GM21723 (cell line): Measurements from ENCODE around the gene OSBP2.
"Not testable (repeated sequence)": the region's sequence is repeated elsewhere in the genome, so short reads cannot be mapped to it uniquely, and the experiment has no call there.

ENCODE experiments used
- ATAC-seq: cut with Tn5 transposase; IDR thresholded peaks from one replicate; pipeline ENCODE4 v1.9.1; 2021; ENCODE audit warnings: mild to moderate bottlenecking, moderate library complexity; ENCODE audit not compliant: unreplicated experiment

Gene OSBP2

DNA sequence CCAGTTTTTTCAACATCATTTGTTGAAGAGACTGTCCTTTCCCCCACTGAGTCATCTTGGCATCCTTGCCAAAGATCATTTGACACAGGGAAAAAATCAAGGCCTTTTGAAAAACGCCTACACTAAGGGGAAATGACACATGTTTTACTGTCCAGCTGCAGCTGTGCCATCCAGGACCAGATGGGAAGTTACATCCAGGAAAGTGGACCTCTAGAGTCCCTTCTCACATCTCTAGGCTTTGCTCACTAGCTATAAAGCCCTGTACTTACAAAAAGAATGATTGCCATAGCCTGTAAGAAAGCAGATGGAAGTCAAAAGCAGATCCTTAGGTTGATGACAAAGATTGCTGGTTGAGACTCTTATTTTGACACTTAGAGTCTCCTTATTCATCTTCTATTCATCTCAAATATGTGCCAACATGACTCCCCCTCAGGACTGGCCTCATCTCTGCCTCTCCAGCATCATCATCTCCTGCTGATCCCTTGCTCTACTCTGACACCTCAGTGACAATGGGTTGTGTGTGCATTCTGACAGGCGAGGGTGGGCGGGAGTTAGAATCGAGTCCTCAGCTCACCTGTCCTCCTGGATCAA is 22.8 kb downstream of the OSBP2 start:
- no peak for ATAC-seq

DNA sequence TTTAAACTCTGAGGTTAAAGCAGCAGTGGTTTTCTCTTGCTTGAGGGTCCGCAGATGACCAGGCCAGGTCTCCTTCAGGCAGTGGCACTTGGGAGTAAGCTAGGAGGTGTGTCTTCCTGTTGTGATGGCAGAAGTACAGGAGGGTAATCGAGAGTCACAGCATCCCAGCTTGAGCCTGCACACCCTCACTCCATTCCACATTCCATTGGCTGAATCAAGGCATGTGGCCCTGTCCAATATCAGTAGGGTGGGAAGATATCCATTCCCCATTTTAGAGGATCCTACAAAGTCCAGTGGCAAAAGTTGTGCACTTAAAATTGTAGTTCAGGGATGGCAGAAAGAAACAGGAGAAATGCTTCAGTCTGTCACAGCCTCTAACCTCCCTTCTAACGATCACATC is 23.3 kb downstream of the OSBP2 start:
- no peak for ATAC-seq

DNA sequence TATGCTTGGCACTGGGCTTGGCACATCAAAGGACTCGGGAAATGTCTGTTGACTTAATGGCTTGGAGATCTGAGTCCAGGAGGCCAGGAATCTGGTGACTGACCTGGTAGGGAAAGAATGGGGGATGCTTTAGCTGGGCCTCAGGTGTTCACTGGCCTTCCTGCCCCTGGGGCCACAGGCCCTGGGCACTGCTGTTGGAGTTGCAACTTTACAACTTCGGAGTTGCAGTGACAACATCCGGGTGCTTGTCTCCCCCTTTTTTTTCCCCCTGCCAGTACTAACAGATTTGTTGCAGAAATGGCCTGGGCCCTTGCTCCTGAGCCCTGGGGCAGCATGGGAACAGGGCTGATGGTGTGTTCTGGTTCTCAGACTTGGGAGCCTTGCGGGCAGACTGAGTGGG is 23.8 kb downstream of the OSBP2 start:
- no peak for ATAC-seq

DNA sequence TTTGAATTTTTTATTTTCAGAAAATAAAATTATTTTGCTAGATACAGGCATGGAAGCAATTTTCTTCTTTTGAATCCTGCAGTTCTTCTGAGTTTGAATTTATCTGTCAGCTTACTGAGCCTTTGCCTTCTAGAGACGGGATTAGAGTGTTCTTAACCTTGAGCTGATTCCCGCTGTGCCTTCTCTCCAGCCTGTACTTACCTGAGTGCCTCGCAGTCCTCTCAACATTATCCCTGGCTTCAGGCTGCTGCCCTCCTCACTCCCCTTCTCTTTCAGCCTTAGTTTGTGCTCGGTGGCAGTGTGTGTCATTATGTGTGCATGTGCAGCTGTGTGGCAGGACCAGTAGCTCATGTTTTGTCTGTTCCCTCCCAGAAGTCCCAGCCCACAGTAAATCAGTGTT is 24.3 kb downstream of the OSBP2 start:
- ATAC-seq = no peak

DNA sequence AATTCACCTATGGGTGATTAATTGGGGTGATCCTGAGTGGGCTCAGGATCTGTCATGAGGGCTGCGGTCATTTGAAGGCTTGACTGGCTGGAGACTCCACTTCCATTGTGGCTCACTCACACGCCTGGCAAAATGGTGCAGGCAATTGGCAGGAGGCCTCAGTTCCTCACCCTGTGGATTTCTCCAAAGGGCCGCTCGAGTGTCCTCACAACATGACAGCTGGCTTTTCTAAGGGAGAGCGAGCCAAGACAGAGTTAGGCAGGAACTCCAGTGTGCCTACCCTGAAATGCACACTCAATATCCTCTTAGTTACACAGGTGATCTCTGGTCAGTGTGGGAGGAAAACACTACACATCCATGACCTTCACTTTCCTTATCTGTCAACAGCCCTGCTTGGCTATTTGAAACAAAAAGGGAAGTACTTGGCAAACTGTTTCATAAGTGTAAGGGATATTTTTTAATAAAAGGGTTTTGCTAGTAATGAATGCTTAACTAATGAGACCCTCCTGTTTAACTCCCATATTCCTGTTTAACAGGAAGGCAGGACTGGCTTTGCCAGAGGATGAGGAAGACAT is 25.7 kb downstream of the OSBP2 start:
- no peak for ATAC-seq

DNA sequence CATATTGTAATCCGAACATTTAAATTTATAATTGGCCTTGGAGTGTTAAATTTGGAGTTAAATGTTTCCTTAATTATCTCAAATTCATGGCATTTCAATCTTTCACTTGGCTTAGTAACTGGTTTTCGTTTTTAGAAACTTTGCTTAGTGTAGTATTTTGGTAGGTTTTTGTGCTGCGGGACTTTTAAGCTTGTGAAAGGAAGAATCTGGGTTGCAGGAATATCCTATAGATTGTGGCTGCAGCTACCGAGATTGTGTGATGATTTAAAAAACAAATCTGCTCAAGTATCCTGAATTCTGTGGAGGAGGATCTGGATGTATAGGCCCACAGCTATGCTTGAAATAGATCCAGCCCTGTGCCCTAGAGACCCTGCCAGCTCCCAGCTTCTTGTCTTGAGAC is 27.1 kb downstream of the OSBP2 start:
- no peak for ATAC-seq

DNA sequence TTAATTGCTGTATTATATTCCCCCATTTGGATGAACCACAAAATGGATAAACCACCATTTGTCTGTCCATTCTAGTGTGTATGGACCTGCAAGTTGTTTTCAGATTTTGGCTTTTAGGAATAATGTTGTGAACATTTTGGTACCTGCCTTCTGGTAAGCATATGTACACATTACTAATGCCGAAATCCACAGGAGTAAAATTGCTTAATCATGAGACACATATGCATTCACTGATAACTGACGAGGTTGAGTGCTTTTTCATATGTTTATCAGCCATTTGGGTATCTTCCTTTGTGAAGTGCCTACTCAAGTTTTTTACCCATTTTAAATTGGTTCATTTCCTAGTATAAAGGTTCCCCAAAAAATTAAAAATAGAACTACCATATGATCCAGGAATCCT is 34.2 kb downstream of the OSBP2 start:
- no peak for ATAC-seq

DNA sequence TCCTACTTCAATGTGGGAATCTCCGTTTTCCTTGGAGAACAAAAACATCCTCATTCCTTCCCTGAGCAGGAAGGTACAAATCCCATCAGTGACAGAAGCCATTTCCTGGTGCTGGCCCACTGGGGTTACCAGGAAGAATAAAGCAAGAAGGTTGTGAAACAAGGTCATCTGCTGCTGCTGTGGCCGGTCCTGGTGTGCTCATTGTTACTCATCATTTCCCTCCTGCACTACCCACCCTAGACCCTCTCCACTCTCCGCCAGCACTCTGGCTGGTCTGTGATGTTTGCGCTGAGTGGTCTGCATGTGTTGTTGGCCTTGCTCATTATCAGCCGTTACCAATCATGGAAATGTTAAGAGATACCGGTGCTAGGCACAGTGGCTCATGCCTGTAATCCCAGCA is 37.0 kb downstream of the OSBP2 start:
- no peak for ATAC-seq

DNA sequence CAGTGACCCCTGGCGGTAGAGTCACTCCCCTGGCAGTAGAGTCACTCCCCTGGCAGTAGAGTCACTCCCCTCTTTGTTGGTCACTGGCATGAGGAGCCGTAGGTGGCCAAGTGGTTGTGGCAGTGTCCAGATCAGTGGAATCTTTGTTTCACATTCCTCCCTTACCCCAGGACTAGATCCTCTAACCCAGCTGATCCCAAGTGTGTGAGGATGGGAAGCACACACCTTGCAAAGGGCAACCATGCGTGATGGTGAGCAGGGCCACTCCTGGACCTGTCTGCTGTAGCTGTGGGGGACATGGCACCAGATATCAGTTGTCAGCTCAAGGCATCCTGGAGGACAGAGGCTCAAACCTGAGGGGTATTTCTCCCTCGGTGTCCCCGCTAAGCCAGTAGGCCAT is 37.8 kb downstream of the OSBP2 start:
- ATAC-seq = no peak

DNA sequence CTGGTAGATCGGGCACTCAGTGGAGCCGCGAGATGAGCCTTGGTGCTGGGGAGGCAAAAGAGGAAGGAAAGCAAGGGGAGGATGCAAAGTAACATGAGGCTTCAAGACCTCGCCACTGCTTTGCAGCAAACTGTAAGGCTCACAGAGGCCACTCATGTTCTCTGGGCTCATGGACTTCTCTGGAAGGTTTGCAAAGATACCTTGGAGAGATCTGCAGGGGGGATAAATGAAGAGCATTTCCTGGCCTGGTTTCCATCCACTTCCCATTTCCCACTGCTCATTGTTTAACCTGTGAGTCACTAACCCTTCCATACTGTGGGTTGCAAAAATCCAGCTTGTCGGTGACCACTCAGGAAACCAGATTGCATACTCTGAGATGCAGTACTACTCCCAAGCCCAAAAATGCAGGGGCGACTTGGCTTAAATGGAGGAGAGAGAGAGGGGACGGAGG is 38.5 kb downstream of the OSBP2 start:
- ATAC-seq = no peak

DNA sequence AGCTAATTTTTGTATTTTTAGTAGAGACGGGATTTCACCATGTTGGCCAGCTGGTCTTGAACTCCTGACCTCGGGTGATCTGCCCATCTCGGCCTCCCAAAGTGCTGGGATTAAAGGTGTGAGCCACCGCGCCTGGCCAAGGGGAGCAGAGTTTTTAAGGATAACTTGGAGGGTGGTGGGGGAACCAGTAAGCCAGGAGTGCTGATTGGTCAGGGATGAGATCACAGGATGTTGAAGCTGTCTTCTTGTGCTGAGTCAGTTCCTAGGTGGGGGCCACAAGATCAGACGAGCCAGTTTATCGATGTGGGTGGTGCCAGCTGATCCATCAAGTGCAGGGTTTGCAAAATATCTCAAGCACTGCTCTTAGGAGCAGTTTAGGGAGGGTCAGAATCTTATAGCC is 45.3 kb downstream of the OSBP2 start:
- ATAC-seq = not testable (repeated sequence)

DNA sequence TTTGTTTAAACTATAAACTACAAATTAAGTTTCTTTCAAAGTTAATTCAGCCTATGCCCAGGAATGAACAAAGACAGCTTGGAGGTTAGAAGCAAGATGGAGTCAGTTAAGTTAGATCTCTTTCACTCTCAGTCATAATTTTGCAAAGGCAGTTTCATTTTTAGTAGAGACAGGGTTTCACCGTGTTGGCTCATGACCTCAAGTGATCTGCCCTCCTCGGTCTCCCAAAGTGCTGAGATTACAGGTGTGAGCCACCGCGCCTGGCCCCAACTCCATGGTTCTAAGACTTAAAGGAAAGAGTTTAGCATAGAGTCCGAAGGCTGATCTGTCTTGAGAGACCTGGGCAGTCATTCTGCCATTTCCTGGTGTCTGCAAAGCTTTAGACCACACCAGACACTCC is 45.8 kb downstream of the OSBP2 start:
- ATAC-seq = not testable (repeated sequence)

DNA sequence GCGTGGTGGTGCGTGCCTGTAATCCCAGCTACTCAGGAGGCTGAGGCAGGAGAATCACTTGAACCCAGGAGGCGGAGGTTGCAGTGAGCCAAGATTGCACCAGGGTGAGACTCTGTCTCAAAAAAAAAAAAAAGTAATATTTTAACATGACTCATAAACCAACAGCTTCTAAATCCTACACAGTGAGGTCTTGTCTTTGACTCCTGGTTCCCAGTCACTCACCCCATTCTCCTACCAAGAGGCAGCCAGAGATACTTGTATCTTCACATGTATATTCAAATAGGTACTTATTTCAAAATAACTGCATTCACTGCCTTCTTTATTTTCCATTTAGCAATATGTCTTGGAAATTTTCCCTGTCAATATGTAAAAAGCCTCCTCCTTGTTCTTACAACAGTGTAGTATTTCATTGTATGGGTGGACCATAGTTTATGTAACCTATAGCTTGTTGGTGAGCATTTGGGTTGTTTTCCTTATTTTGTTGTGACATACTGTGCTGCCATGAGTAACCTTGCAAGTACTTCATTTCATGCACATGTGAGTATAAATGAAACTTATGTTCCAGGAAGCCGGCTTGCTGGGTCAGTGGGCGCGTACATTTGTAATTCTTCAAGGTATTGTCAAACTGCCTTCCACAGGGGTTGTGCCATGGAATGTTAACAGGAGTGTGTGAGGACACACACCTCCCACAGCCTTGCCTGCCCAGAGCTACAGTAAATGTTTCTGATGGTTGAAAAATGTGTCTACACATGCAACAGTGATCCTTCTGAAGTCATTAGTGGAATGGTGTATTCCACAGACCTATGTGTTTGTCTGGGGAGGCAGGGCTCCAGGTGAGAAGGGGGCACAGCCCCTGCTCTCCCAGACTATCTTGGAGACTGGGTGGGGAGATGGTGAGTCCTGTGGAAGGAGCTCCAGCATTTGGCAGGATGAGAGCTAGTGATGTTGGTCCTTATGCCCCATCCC is 47.9 kb downstream of the OSBP2 start:
- ATAC-seq = no peak

DNA sequence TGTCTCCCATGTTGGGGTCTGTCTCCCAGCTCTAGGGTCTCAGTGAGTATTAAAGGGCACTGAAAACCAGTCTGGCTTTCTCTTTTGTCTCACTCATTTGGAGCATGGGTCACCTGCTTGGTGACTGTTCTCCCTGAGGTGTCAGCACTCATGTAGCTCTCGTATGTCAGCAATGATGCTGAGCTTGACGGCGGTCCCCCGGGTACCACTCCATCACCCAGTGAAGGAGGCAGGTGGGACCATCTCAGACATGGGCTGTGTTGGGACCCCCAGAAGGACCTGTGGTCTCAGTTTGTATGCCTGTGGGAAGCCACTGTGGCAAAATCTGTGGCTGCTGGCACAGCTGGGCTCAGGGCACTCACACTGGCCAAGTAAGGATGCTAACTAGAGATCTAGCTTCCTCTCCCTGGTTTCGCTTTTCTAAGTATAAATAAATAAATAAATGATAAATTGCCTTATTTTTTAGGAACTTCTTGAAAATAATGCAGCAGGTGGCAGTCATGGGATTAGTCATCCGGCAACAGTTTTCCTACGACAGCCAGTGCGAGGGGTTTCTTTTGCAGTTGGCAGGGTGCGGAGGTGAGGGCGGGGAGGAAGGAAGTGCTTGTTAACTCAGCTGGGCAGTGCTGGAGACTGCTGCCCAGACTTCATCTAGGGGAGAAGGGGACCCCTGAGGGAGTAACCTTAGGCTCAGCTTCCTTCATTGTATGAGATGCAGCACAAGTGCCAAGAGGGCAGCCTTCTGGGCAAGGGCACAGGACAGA is 48.8 kb downstream of the OSBP2 start:
- no peak for ATAC-seq

DNA sequence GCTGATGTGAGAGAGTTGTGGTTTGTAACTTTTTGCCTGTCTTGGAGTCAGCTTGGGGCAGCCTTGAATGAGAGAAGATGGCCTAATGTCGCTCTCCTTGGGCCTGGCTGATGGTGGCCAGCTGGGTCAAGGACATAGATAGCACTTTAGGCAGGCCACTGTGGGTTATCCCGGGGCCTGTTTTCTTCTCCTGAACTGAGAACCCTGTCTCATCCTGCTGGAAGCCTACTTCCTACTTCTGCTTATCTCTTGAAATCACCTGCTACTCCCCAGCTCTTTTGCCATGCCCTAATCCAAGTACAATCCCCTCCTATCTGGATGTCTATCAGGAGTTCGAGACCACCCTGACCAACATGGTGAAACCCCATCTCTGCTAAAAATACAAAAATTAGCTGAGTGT is 49.5 kb downstream of the OSBP2 start:
- no peak for ATAC-seq

DNA sequence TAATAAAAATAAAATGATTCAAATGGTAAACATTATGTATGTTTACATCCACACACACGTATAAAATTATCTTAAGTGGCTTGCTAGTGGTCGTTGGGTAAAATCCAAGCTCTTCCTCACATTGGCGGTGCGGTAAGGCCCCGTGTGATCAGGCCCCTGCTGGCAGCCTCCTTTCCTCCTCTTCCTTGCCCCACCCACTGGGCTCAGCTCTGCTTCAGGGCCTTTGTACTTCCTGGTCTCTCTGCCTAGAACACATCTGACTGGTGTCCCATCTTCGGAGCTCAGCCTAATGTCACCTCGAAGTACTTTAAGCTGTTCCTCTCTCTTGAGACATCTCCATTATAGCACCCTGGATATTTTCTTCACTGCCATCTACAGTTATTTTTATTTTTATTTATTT is 52.8 kb downstream of the OSBP2 start:
- no peak for ATAC-seq

DNA sequence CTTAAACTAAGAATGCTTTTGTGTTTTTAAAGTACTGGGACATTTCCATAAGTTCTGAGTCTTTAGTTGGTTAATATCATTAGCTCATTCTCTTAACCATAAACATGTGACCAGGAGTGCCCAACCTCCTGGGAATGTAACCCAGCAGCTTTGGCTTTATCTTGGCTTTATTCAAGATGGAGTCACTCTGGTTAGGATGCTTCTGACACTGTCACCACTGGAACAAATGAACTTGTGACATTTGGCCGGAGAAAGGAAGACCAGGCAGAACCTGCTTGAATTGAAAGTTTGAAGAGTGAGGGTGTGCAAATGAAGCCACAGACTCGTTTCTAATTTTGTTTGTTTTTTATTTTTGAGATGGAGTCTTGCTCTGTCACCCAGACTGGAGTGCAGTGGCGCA is 54.6 kb downstream of the OSBP2 start:
- ATAC-seq = no peak

DNA sequence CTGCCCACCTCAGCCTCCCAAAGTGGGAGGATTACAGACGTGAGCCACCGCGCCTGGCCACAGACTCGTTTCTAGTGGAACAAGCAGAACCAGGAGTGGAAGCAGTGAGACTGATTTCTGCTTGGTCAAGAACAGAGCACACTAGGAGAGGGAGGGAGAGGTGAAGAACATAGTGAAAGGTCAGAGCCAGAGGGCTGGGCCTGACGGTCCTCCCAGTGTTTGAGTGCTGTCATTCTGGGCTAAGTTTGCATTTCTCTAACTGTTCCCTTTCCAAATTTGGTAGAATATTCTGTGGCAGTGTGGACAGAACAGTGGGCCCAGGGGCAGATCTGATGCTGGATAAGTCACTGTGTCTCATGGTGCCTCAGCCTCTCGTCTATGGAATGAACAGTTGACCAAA is 55.2 kb downstream of the OSBP2 start:
- ATAC-seq = no peak

DNA sequence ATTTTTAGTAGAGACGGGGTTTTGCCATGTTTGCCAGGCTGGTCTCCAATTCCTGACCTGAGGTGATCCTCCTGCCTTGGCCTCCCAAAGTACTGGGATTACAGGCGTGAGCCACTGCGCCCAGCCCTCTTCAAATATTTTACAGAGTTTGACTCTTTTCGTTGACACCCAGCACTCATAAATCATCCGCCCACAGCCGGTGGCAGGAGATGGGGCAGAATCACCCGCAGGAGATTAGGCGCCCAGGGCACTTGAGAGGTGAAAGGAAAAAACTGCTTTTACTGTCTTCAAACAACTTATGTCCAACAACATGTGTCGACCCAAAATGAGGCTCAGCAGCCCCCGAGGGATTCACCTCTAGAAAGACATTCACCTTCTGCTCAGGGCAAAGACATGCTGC is 56.9 kb downstream of the OSBP2 start:
- no peak for ATAC-seq

DNA sequence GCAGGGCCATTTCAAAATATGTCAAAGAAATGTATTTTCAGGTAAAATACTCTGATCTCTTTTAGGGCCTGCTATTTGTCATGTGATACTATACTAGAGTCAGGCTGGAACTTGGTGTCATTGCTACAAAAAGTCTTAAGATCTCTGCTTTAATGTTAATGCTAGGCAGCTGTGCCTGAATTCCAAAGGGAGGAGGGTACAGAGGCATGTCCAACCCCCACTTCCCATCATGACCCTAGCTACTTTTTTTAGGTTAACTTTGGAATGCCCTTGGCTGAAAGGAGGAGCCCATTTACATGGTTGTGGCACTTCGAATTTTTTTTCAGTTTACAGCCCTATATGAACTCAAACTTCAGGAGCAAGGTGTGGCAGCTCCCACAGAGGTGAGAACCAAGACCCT is 58.1 kb downstream of the OSBP2 start:
- no peak for ATAC-seq

DNA sequence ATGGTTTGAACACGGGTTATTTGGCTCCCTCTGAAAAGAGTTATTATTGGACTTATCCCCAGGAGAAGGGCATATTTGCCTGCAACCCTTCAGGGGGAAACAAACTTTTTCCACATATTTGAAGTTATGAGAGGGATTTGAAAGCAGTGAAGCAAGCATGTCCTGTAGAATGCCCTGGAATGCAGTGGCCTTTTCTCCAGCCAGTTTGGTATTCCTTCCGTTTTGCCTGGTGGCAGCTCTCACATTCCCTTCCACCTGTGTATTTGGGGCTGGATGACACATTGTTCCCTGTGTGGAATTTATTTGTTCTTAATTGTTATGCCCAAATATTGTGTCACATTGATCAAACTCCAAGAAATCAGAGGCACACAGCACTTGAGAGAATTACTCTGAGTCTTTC is 59.0 kb downstream of the OSBP2 start:
- ATAC-seq = no peak
